ENCODE data around the gene RFC2.
A peak's percentile ranks its signal among the peaks of the same experiment; 100 is the strongest.

- TF ChIP-seq POLR2AphosphoS5 (IDR thresholded peaks at IDR 0.05), result peak in 1 of 2 donors; percentile 3
- TF ChIP-seq, protein P1, sequence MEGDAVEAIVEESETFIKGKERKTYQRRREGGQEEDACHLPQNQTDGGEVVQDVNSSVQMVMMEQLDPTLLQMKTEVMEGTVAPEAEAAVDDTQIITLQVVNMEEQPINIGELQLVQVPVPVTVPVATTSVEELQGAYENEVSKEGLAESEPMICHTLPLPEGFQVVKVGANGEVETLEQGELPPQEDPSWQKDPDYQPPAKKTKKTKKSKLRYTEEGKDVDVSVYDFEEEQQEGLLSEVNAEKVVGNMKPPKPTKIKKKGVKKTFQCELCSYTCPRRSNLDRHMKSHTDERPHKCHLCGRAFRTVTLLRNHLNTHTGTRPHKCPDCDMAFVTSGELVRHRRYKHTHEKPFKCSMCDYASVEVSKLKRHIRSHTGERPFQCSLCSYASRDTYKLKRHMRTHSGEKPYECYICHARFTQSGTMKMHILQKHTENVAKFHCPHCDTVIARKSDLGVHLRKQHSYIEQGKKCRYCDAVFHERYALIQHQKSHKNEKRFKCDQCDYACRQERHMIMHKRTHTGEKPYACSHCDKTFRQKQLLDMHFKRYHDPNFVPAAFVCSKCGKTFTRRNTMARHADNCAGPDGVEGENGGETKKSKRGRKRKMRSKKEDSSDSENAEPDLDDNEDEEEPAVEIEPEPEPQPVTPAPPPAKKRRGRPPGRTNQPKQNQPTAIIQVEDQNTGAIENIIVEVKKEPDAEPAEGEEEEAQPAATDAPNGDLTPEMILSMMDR (IDR thresholded peaks at IDR 0.05), result no peak
Observed at GRCh38 chr7:74197449-74198124, 56.6 kb downstream of the RFC2 start.
